ENCODE data around the gene CDK2AP2. TPM values are rescaled to one million over a fixed set of nuclear protein-coding genes. Genes with fewer than 3 reads are reported as not detected.

Gene CDK2AP2
- total and polyA plus RNA-seq, 2 experiments from 2014 or later = 29.6 to 55.2 TPM

DNA sequence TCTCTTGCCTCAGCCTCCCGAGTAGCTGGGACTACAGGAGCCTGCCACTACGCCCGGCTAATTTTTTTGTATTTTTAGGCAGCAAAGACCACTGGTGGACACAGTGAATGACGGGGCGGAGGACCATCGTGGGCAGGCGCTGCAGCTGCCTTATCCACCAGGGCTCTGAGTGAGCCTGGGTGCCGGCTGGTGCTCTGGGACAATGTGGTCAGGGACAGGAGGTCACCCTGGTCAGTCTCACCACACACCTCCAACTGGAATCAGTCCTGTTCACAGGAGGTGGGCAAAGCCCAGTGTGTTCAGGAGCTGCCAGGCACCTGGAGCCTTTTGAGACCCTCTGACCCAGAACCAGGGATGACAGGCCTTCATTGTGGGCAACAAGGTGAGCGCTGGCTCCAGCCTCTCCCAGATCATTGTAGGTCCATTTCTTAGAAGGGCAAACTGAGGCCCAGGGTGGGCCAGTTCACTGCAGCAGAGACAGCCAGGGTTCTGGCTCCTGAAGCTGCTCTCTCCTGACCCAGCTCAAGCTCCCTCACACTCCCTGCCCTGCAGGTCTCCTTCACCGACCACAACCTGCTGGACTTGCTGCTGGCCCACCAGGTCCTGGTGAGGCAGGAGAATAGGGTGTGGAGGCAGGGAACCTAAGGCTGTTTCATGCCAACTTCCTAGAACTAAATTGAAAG lies 31.0 kb upstream of the CDK2AP2 start:
- Histone ChIP-seq H3K79me2 (ENCODE audit: insufficient read depth) (no peaks in the 10 kb centered on the region), H3K36me3 (ENCODE audit: low read depth) (no peaks in the 10 kb centered on the region), H4K20me1 (ENCODE audit: insufficient read depth) (no peaks in the 10 kb centered on the region), H3K27me3 (replicated peaks; ENCODE audit: insufficient read depth) (no peaks in the 10 kb centered on the region; the same call in 1 of the 2 replicates), H3K9me2 (ENCODE audit: insufficient read depth) (no peaks in the 10 kb centered on the region), H3K27ac (no peak overlapping the region), H3K9me3 (ENCODE audit: low read depth) (no peaks in the 10 kb centered on the region), H3K4me3 (no peak overlapping the region), H3K4me2 (ENCODE audit: unreplicated experiment) (no peak overlapping the region), H2AFZ (no peak overlapping the region), H3K4me1 (ENCODE audit: insufficient read depth) (no peaks in the 10 kb centered on the region), H3F3A (ENCODE audit: insufficient read depth) (no peaks in the 10 kb centered on the region), H3K9ac (no peak overlapping the region)
- no peak for DNase-seq
- no peak for TF ChIP-seq EZH2 (IDR thresholded peaks at IDR 0.05; ENCODE audit: insufficient read depth, poor library complexity, severe bottlenecking)
- TF ChIP-seq EZH2phosphoT487 (IDR thresholded peaks at IDR 0.05; ENCODE audit: insufficient read depth, low read depth) = no peak
- 62 to 71% methylated on average over 10 of the region's 10 CpGs for WGBS, 2 experiments (ENCODE audit: low coverage in 1 of 2, low lambda C conversion rate in 2 of 2, missing lambda C conversion rate in 2 of 2)
- in situ Hi-C loops (cut with MboI) = no loop called here

DNA sequence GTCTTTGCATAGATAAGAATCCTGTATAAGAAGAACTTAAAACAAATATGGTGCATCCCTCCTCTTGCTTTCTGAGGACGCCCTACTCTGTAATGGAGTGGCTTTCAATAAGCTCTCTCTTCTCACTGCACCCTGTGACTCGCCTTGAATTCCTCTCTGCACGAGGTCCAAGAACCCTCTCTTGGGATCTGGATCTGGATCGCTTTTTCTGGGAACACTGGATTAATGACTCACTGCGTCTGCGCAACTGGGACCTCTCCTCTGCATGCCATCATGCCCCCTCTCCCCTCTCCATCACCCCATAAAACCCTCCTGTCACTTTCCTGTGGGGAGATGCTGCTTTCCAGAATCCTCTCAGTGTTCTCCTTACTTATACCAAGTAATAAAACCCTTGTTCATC lies 30.3 kb upstream of the CDK2AP2 start:
- peak; percentile 23 for DNase-seq

DNA sequence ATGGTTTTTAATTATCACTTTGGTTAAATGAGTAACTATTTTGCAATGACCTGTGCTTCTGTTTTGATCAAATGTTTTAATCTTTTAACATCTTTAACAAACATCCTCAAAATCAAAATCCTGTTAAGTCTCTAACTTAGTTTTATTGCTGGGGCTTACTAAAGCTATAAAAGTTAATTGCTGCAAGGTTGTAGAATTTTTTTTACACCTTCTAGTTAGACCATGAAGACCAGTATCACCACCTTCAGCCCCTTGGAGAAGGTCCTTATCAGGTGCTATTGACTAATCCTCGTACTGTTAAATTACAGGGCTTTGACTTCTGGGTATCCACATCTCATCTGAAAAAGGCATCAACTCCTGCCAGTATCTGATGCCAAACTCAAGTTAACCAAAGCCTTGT lies 27.6 kb upstream of the CDK2AP2 start:
- TF ChIP-seq EZH2phosphoT487 (IDR thresholded peaks at IDR 0.05; ENCODE audit: insufficient read depth, low read depth) = no peak
- TF ChIP-seq EZH2 (IDR thresholded peaks at IDR 0.05; ENCODE audit: insufficient read depth, poor library complexity, severe bottlenecking) = no peak
- in situ Hi-C loops (cut with MboI) = no loop called here

More for the DNA sequence above, 30.3 kb upstream of the CDK2AP2 start:
- no peaks in the 10 kb centered on the region for H3K79me2 ChIP-seq (ENCODE audit: insufficient read depth)
- no peak overlapping the region for H3K4me2 ChIP-seq (ENCODE audit: unreplicated experiment)
- H3K36me3 ChIP-seq (ENCODE audit: low read depth) = no peaks in the 10 kb centered on the region
- TF ChIP-seq EZH2 (IDR thresholded peaks at IDR 0.05; ENCODE audit: insufficient read depth, poor library complexity, severe bottlenecking) (no peak), EZH2phosphoT487 (IDR thresholded peaks at IDR 0.05; ENCODE audit: insufficient read depth, low read depth) (no peak)
- no peak overlapping the region for H2AFZ ChIP-seq
- no peaks in the 10 kb centered on the region for H3K9me3 ChIP-seq (ENCODE audit: low read depth)
- H3K9ac ChIP-seq = no peak overlapping the region
- H3F3A ChIP-seq (ENCODE audit: insufficient read depth) = no peaks in the 10 kb centered on the region
- H4K20me1 ChIP-seq (ENCODE audit: insufficient read depth) = no peaks in the 10 kb centered on the region
- in situ Hi-C loops (cut with MboI) = no loop called here
- no peak overlapping the region for H3K27ac ChIP-seq
- no peaks in the 10 kb centered on the region for H3K9me2 ChIP-seq (ENCODE audit: insufficient read depth)
- H3K4me1 ChIP-seq (ENCODE audit: insufficient read depth) = no peaks in the 10 kb centered on the region
- H3K27me3 ChIP-seq (replicated peaks; ENCODE audit: insufficient read depth) = no peaks in the 10 kb centered on the region; the same call in 1 of the 2 replicates
- H3K4me3 ChIP-seq = no peak overlapping the region
- 47 to 50% methylated on average over 6 of the region's 6 CpGs for WGBS, 2 experiments (ENCODE audit: low coverage in 1 of 2, low lambda C conversion rate in 2 of 2, missing lambda C conversion rate in 2 of 2)

DNA sequence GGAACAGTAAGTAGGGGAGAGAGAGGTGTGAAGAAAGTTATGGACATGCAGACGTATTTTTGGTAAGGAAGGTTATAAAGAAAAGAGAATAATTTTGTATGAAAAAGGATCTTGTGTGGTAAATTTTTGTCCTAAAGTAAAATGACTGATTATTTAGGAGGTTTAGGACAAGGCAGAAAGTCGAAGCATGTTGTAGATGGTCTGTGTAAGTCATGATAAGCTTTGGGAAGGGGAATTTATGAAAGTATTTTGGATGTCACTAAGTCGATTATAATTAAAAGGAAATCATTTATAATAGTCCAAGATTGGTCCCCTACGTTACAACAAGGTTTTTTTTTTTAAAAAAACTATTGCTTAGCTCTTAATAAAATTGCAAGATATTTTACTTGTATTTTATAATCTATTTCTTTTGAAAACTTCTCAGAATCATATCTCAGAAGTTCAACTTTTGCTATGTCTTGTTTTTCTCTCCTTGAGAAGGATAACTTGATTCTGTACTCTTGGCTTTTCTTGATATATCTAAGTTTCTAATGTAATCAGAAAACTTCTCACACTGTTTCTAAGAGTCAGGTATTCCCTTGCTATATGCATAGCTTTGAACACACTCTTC lies 26.2 kb upstream of the CDK2AP2 start:
- H3K4me2 ChIP-seq (ENCODE audit: unreplicated experiment) = no peak overlapping the region
- no peaks in the 10 kb centered on the region for H3K9me3 ChIP-seq (ENCODE audit: low read depth)
- H3K9me2 ChIP-seq (ENCODE audit: insufficient read depth) = no peaks in the 10 kb centered on the region
- TF ChIP-seq EZH2phosphoT487 (IDR thresholded peaks at IDR 0.05; ENCODE audit: insufficient read depth, low read depth) = no peak
- TF ChIP-seq EZH2 (IDR thresholded peaks at IDR 0.05; ENCODE audit: insufficient read depth, poor library complexity, severe bottlenecking) = no peak
- H3K4me1 ChIP-seq (ENCODE audit: insufficient read depth) = 0 out of 2 replicates have a peak, but pooled peaks cover 3% of the 10 kb centered on the region
- H3F3A ChIP-seq (ENCODE audit: insufficient read depth) = no peaks in the 10 kb centered on the region; the same call in 1 of the 2 replicates
- H3K27ac ChIP-seq = no peak overlapping the region
- H2AFZ ChIP-seq = no peak overlapping the region
- no peaks in the 10 kb centered on the region for H3K36me3 ChIP-seq (ENCODE audit: low read depth)
- no peak overlapping the region for H3K4me3 ChIP-seq
- H3K79me2 ChIP-seq (ENCODE audit: insufficient read depth) = no peaks in the 10 kb centered on the region
- DNase-seq = no peak
- 12 to 15% methylated on average over 4 of the region's 4 CpGs for WGBS, 2 experiments (ENCODE audit: low coverage in 1 of 2, low lambda C conversion rate in 2 of 2, missing lambda C conversion rate in 2 of 2)
- in situ Hi-C loops (cut with MboI) = no loop called here
- 0 out of 2 replicates have a peak, but pooled peaks cover 4% of the 10 kb centered on the region for H3K27me3 ChIP-seq (replicated peaks; ENCODE audit: insufficient read depth)
- H4K20me1 ChIP-seq (ENCODE audit: insufficient read depth) = no peaks in the 10 kb centered on the region
- no peak overlapping the region for H3K9ac ChIP-seq

More for the DNA sequence above, 27.6 kb upstream of the CDK2AP2 start:
- H3K9me2 ChIP-seq (ENCODE audit: insufficient read depth) = no peaks in the 10 kb centered on the region
- H3K27ac ChIP-seq = no peak overlapping the region
- no peak overlapping the region for H2AFZ ChIP-seq
- H3K27me3 ChIP-seq (replicated peaks; ENCODE audit: insufficient read depth) = 0 out of 2 replicates have a peak, but pooled peaks cover 4% of the 10 kb centered on the region
- no peaks in the 10 kb centered on the region for H3F3A ChIP-seq (ENCODE audit: insufficient read depth)
- no peak overlapping the region for H3K9ac ChIP-seq
- no peak overlapping the region for H3K4me3 ChIP-seq
- DNase-seq = no peak
- H4K20me1 ChIP-seq (ENCODE audit: insufficient read depth) = no peaks in the 10 kb centered on the region
- no peaks in the 10 kb centered on the region for H3K4me1 ChIP-seq (ENCODE audit: insufficient read depth)
- WGBS, 2 experiments (ENCODE audit: low coverage in 1 of 2, low lambda C conversion rate in 2 of 2, missing lambda C conversion rate in 2 of 2) = 29 to 33% methylated on average over 1 of the region's 1 CpG
- H3K79me2 ChIP-seq (ENCODE audit: insufficient read depth) = no peaks in the 10 kb centered on the region
- no peaks in the 10 kb centered on the region for H3K36me3 ChIP-seq (ENCODE audit: low read depth)
- no peaks in the 10 kb centered on the region for H3K9me3 ChIP-seq (ENCODE audit: low read depth)
- H3K4me2 ChIP-seq (ENCODE audit: unreplicated experiment) = no peak overlapping the region

All from GM23248 (cell line).